Measurements from ENCODE around the gene SLC9A8. TPM values are rescaled to one million over a fixed set of nuclear protein-coding genes. Genes with fewer than 3 reads are reported as not detected.

Gene SLC9A8
- total RNA-seq, 4 donors from 2014 or later = 9.0 to 31.0 (median 16.6) TPM

- Histone ChIP-seq H3K4me3 (no peak overlapping the region), H3K27me3 (no peaks in the 10 kb centered on the region), H3K36me3 (no peaks in the 10 kb centered on the region), H3K9me3 (no peaks in the 10 kb centered on the region), H3K4me1 (peaks cover 0 to 42% (median 23%) of the 10 kb centered on the region in 4 donors), H3K27ac (peak overlapping the region; percentile 31 to 55 (median 40))
- TF ChIP-seq EP300 (IDR thresholded peaks at IDR 0.05; ENCODE audit: low read depth) = no peak
- TF ChIP-seq CTCF (IDR thresholded peaks at IDR 0.05) = no peak
- TF ChIP-seq POLR2A (IDR thresholded peaks at IDR 0.05) = no peak
- no peak for TF ChIP-seq POLR2AphosphoS5 (IDR thresholded peaks at IDR 0.05)
- 45 to 59% methylated on average over 7 to 9 of the region's 9 CpGs for WGBS, 2 donors (ENCODE audit: low coverage in 1 of 2)
- intact Hi-C loops (cut with DNase I; ENCODE audit: low total_unique reads) = no loop called here
- in situ Hi-C loops (cut with MboI; ENCODE audit: low pct_ligation_motif_present in 1 of 4, low pct_unique_long_range_greater_than_20kb in 1 of 4, low sequenced_read_pairs in 3 of 4) = no loop called here
- DNase-seq = no peak
Observed at GRCh38 chr20:49790077-49790798, 22.4 kb upstream of the SLC9A8 start.

GRCh38 chr20:49791165-49791564, 21.5 kb upstream of the SLC9A8 start:
- H3K9me3 ChIP-seq = no peaks in the 10 kb centered on the region
- H3K27me3 ChIP-seq = no peaks in the 10 kb centered on the region
- H3K4me1 ChIP-seq = peaks cover 0 to 46% (median 23%) of the 10 kb centered on the region in 4 donors
- peak overlapping the region in 1 of 4 donors; percentile 42 for H3K27ac ChIP-seq
- in situ Hi-C loops (cut with MboI; ENCODE audit: low pct_ligation_motif_present in 1 of 4, low pct_unique_long_range_greater_than_20kb in 1 of 4, low sequenced_read_pairs in 3 of 4) = no loop called here
- TF ChIP-seq EP300 (IDR thresholded peaks at IDR 0.05; ENCODE audit: low read depth) (no peak), CTCF (IDR thresholded peaks at IDR 0.05) (no peak), POLR2A (IDR thresholded peaks at IDR 0.05) (no peak), POLR2AphosphoS5 (IDR thresholded peaks at IDR 0.05) (no peak)
- intact Hi-C loops (cut with DNase I; ENCODE audit: low total_unique reads) = no loop called here
- H3K36me3 ChIP-seq = no peaks in the 10 kb centered on the region
- DNase-seq = no peak
- H3K4me3 ChIP-seq = no peak overlapping the region
- 83 to 94% methylated on average over 1 of the region's 2 CpGs for WGBS, 2 donors (ENCODE audit: low coverage in 1 of 2)

- no peak for DNase-seq
- no peaks in the 10 kb centered on the region for H3K9me3 ChIP-seq
- in situ Hi-C loops (cut with MboI; ENCODE audit: low pct_ligation_motif_present in 1 of 4, low pct_unique_long_range_greater_than_20kb in 1 of 4, low sequenced_read_pairs in 3 of 4) = no loop called here
- no peaks in the 10 kb centered on the region for H3K36me3 ChIP-seq
- WGBS, 2 donors (ENCODE audit: low coverage in 1 of 2) = 79% methylated on average over 1 of the region's 1 CpG; no CpG with 5 or more reads in 1 of the 2 donors
- no peaks in the 10 kb centered on the region for H3K27me3 ChIP-seq
- intact Hi-C loops (cut with DNase I; ENCODE audit: low total_unique reads) = no loop called here
- no peak overlapping the region for H3K27ac ChIP-seq
- TF ChIP-seq CTCF (IDR thresholded peaks at IDR 0.05) (no peak), POLR2AphosphoS5 (IDR thresholded peaks at IDR 0.05) (no peak), EP300 (IDR thresholded peaks at IDR 0.05; ENCODE audit: low read depth) (no peak), POLR2A (IDR thresholded peaks at IDR 0.05) (no peak)
- H3K4me3 ChIP-seq = no peak overlapping the region
- H3K4me1 ChIP-seq = peaks cover 0 to 54% (median 22%) of the 10 kb centered on the region in 4 donors
Observed at GRCh38 chr20:49792006-49792405, 20.6 kb upstream of the SLC9A8 start.

GRCh38 chr20:49792611-49793010, 20.0 kb upstream of the SLC9A8 start:
- no peak for TF ChIP-seq CTCF (IDR thresholded peaks at IDR 0.05)
- DNase-seq = no peak
- intact Hi-C loops (cut with DNase I; ENCODE audit: low total_unique reads) (no loop called here), in situ Hi-C loops (cut with MboI; ENCODE audit: low pct_ligation_motif_present in 1 of 4, low pct_unique_long_range_greater_than_20kb in 1 of 4, low sequenced_read_pairs in 3 of 4) (no loop called here)
- no peaks in the 10 kb centered on the region for H3K36me3 ChIP-seq
- H3K9me3 ChIP-seq = no peaks in the 10 kb centered on the region
- H3K4me1 ChIP-seq = peaks cover 0 to 59% (median 20%) of the 10 kb centered on the region in 4 donors
- peak overlapping the region in 2 of 4 donors; percentile 87 to 90 for H3K27ac ChIP-seq
- H3K4me3 ChIP-seq = no peak overlapping the region
- 79 to 86% methylated on average over 2 to 3 of the region's 3 CpGs for WGBS, 2 donors (ENCODE audit: low coverage in 1 of 2)
- no peaks in the 10 kb centered on the region for H3K27me3 ChIP-seq
